WTC11 (cell line): Measurements from ENCODE around the gene KDM4B. TPM values are rescaled to one million over a fixed set of nuclear protein-coding genes. Genes with fewer than 3 reads are reported as not detected.
A peak's percentile ranks its signal among the peaks of the same experiment; 100 is the strongest.

Experiments
- ATAC-seq: fragments of 200-7000 bp; cut with Tn5 transposase; 2 replicates; pipeline ENCODE4 v1.10.0; 2021; ENCODE audit warnings: mild to moderate bottlenecking, moderate library complexity
- CTCF ChIA-PET: fragments of 300-600 bp; sonication (Branson Sonifier 250); formaldehyde crosslinking; loops from one replicate; lab custom pipeline; 2021; ENCODE audit warnings: antibody characterized with exemption; lab: Charles Lee
- POLR2A ChIA-PET: fragments of 350-600 bp; sonication (Branson Sonifier 250); formaldehyde crosslinking; loops from one replicate; lab custom pipeline; 2021; ENCODE audit warnings: antibody characterized with exemption; lab: Charles Lee
- DNase-seq: peaks from one replicate; pipeline ENCODE4 v3.0.0; 2021; ENCODE audit warnings: low spot score
- H3K27ac Mint-ChIP-seq: 2 replicates; pipeline ENCODE4 v1.8.0; 2021; ENCODE audit warnings: mixed read lengths
- H3K27me3 Mint-ChIP-seq: 2 replicates; pipeline ENCODE4 v1.8.0; 2021; ENCODE audit warnings: low read depth, mild to moderate bottlenecking, moderate library complexity, mixed read lengths
- H3K36me3 Mint-ChIP-seq: 2 replicates; pipeline ENCODE4 v1.8.0; 2021; ENCODE audit warnings: mixed read lengths
- H3K4me1 Mint-ChIP-seq: 2 replicates; pipeline ENCODE4 v1.8.0; 2022; ENCODE audit warnings: mixed read lengths
- H3K4me3 Mint-ChIP-seq: 2 replicates; pipeline ENCODE4 v1.8.0; 2021; ENCODE audit warnings: mild to moderate bottlenecking, moderate library complexity, mixed read lengths
- H3K9me3 Mint-ChIP-seq: 2 replicates; pipeline ENCODE4 v1.8.0; 2021; ENCODE audit warnings: mixed read lengths
- ATF6 ChIP-seq: sonication (generic); formaldehyde crosslinking; IDR thresholded peaks from 2 replicates; pipeline ENCODE4 v1.8.1; 2023; ENCODE audit warnings: mild to moderate bottlenecking, missing genetic modification reagents
- CREM ChIP-seq: sonication (generic); formaldehyde crosslinking; IDR thresholded peaks from 2 replicates; pipeline ENCODE4 v1.8.1; 2022; ENCODE audit warnings: mild to moderate bottlenecking, missing genetic modification reagents, moderate library complexity
- CTCF ChIP-seq: fragments of 200-600 bp; IDR thresholded peaks from 2 replicates; pipeline ENCODE4 v1.8.0; 2022; ENCODE audit warnings: antibody characterized with exemption
- E2F1 ChIP-seq: sonication (generic); formaldehyde crosslinking; IDR thresholded peaks from 2 replicates; pipeline ENCODE4 v1.8.0; 2022; ENCODE audit warnings: mild to moderate bottlenecking, missing genetic modification reagents
- ETV6 ChIP-seq: sonication (generic); formaldehyde crosslinking; IDR thresholded peaks from 2 replicates; pipeline ENCODE4 v1.8.1; 2022; ENCODE audit warnings: mild to moderate bottlenecking, missing genetic modification reagents
- FOXK1 ChIP-seq: sonication (generic); formaldehyde crosslinking; IDR thresholded peaks from 2 replicates; pipeline ENCODE4 v1.8.0; 2022; ENCODE audit warnings: mild to moderate bottlenecking, moderate library complexity, missing genetic modification reagents
- FOXP4 ChIP-seq: sonication (generic); formaldehyde crosslinking; IDR thresholded peaks from 2 replicates; pipeline ENCODE4 v1.8.0; 2022; ENCODE audit warnings: mild to moderate bottlenecking, missing genetic modification reagents
- GTF2I ChIP-seq: fragments of 250-450 bp; sonication (Bioruptor Pico); conservative IDR thresholded peaks from 2 replicates; pipeline ENCODE4 v1.4.0; 2021; ENCODE audit warnings: mild to moderate bottlenecking
- IRF2 ChIP-seq: sonication (generic); formaldehyde crosslinking; IDR thresholded peaks from 2 replicates; pipeline ENCODE4 v1.8.0; 2022; ENCODE audit warnings: low read depth, missing genetic modification reagents, borderline replicate concordance
- MAX ChIP-seq: sonication (generic); formaldehyde crosslinking; IDR thresholded peaks from 2 replicates; pipeline ENCODE4 v1.8.0; 2022; ENCODE audit warnings: mild to moderate bottlenecking, missing genetic modification reagents
- NR2C2 ChIP-seq: sonication (generic); formaldehyde crosslinking; IDR thresholded peaks from 2 replicates; pipeline ENCODE4 v1.8.0; 2022; ENCODE audit warnings: mild to moderate bottlenecking, missing genetic modification reagents
- OVOL2 ChIP-seq: fragments of 250-450 bp; sonication (Bioruptor Pico); IDR thresholded peaks from 2 replicates; pipeline ENCODE4 v1.9.0; 2021; ENCODE audit warnings: mild to moderate bottlenecking, borderline replicate concordance
- PREB ChIP-seq: sonication (generic); formaldehyde crosslinking; IDR thresholded peaks from 2 replicates; pipeline ENCODE4 v1.8.1; 2022; ENCODE audit warnings: mild to moderate bottlenecking, missing genetic modification reagents, moderate library complexity, borderline replicate concordance
- SOX15 ChIP-seq: fragments of 250-450 bp; sonication (Bioruptor Pico); IDR thresholded peaks from 2 replicates; pipeline ENCODE4 v1.9.0; 2021; ENCODE audit warnings: mild to moderate bottlenecking
- STAT6 ChIP-seq: sonication (generic); formaldehyde crosslinking; conservative IDR thresholded peaks from 2 replicates; pipeline ENCODE4 v1.8.1; 2023; ENCODE audit warnings: mild to moderate bottlenecking, low read depth, missing genetic modification reagents, moderate library complexity
- ZBTB21 ChIP-seq: sonication (generic); formaldehyde crosslinking; IDR thresholded peaks from 2 replicates; pipeline ENCODE4 v1.8.1; 2023; ENCODE audit warnings: mild to moderate bottlenecking, missing genetic modification reagents, borderline replicate concordance
- ZNF121 ChIP-seq: sonication (generic); formaldehyde crosslinking; IDR thresholded peaks from 2 replicates; pipeline ENCODE4 v1.8.0; 2023; ENCODE audit warnings: missing genetic modification reagents
- ZNF317 ChIP-seq: sonication (generic); formaldehyde crosslinking; IDR thresholded peaks from 2 replicates; pipeline ENCODE4 v1.8.1; 2023; ENCODE audit warnings: low read depth, mild to moderate bottlenecking, moderate library complexity, missing genetic modification reagents, borderline replicate concordance
- ZNF416 ChIP-seq: fragments of 250-450 bp; sonication (Bioruptor Pico); IDR thresholded peaks from 2 replicates; pipeline ENCODE4 v1.9.0; 2021; ENCODE audit warnings: mild to moderate bottlenecking, inconsistent platforms
- ZNF423 ChIP-seq: fragments of 250-450 bp; sonication (Bioruptor Pico); IDR thresholded peaks from 2 replicates; pipeline ENCODE4 v2.1.2; 2022; ENCODE audit warnings: mild to moderate bottlenecking, moderate library complexity
- ZNF671 ChIP-seq: fragments of 250-450 bp; sonication (Bioruptor Pico); IDR thresholded peaks from 2 replicates; pipeline ENCODE4 v1.8.0; 2021; ENCODE audit warnings: mild to moderate bottlenecking
- total RNA-seq: library from RNA; stranded (reverse); gene quantifications from 3 replicates; pipeline ENCODE4 v1.2.3, GENCODE V29; 2021

The KDM4B gene
- total RNA-seq, 1 experiment from 2014 or later: 43.2 TPM

- H3K4me3 Mint-ChIP-seq: no peak overlapping the region
- peak; percentile 82 for DNase-seq
- POLR2A ChIA-PET: no interaction called here
- TF ChIP-seq GTF2I (peak; percentile 99), FOXK1 (CRISPR knock-in tag) (no peak), NR2C2 (CRISPR knock-in tag) (no peak), CTCF (peak; percentile 81), ZNF121 (CRISPR knock-in tag) (peak; percentile 43; the same call in 1 of the 2 replicates), ZNF416 (CRISPR knock-in tag) (no peak)
- TF ChIP-seq, all 79 proteins: peak for 3
- H3K36me3 Mint-ChIP-seq: no peaks in the 10 kb centered on the region
- peak; percentile 68 for ATAC-seq
- H3K27ac Mint-ChIP-seq: no peak overlapping the region
- H3K4me1 Mint-ChIP-seq: no peaks in the 10 kb centered on the region
- H3K27me3 Mint-ChIP-seq: peaks cover 8% of the 10 kb centered on the region; the same call in 1 of the 2 replicates
- H3K9me3 Mint-ChIP-seq: peaks cover 10% of the 10 kb centered on the region; the same call in 1 of the 2 replicates
- CTCF ChIA-PET: interaction anchor here (0.6 to 2.1 kb wide), 4 partner anchors 8 to 84 kb away, joined by 3 to 7 read pairs (median 4); no protein-coding TSS in a partner anchor
Observed at GRCh38 chr19:5170329-5170745, 201.4 kb downstream of the KDM4B start.

GRCh38 chr19:5171711-5172110, 202.8 kb downstream of the KDM4B start:
- CTCF ChIA-PET: interaction anchor here (0.9 to 2.1 kb wide), 7 partner anchors 18 to 260 kb away, joined by 3 to 8 read pairs (median 5); no protein-coding TSS in a partner anchor
- H3K9me3 Mint-ChIP-seq: peaks cover 6% of the 10 kb centered on the region; the same call in 1 of the 2 replicates
- H3K27me3 Mint-ChIP-seq: peaks cover 8% of the 10 kb centered on the region; the same call in 1 of the 2 replicates
- no peaks in the 10 kb centered on the region for H3K4me1 Mint-ChIP-seq
- H3K4me3 Mint-ChIP-seq: no peak overlapping the region
- POLR2A ChIA-PET: no interaction called here
- ATAC-seq (no peak), DNase-seq (no peak)
- no peak overlapping the region for H3K27ac Mint-ChIP-seq
- H3K36me3 Mint-ChIP-seq: no peaks in the 10 kb centered on the region
- TF ChIP-seq IRF2 (CRISPR knock-in tag) (no peak), SOX15 (no peak), ZNF671 (CRISPR knock-in tag) (no peak), ATF6 (CRISPR knock-in tag) (no peak), ZNF317 (CRISPR knock-in tag) (no peak), FOXK1 (CRISPR knock-in tag) (no peak), ZNF423 (no peak), MAX (CRISPR knock-in tag) (no peak), ETV6 (CRISPR knock-in tag) (no peak), OVOL2 (CRISPR knock-in tag) (no peak), E2F1 (no peak), STAT6 (CRISPR knock-in tag) (no peak), ZBTB21 (CRISPR knock-in tag) (no peak), PREB (no peak), CREM (no peak), FOXP4 (no peak)
